GM12864 (cell line): ENCODE results near the gene RPL35.
A peak's percentile ranks its signal among the peaks of the same experiment; 100 is the strongest.

ENCODE experiments used
- DNase-seq: peaks from one replicate; pipeline ENCODE4 v3.0.0-alpha.2; 2011; ENCODE audit warnings: low read depth
- H3K4me3 ChIP-seq: 2 replicates; pipeline ENCODE4 v1.5.1; 2011; ENCODE audit warnings: mild to moderate bottlenecking, low read depth, low read length, control low read depth
- CTCF ChIP-seq: IDR thresholded peaks from 2 replicates; pipeline ENCODE4 v1.5.1; 2011; ENCODE audit warnings: low read depth, mild to moderate bottlenecking, moderate library complexity, low read length, control low read depth, inconsistent platforms; ENCODE audit errors: missing control alignments

RPL35 gene

GRCh38 chr9:124857533-124858162 is 4.1 kb downstream of the RPL35 start:
- no peak for TF ChIP-seq CTCF
- DNase-seq = no peak
- H3K4me3 ChIP-seq = no peak overlapping the region

GRCh38 chr9:124855944-124856765 is 5.6 kb downstream of the RPL35 start:
- no peak overlapping the region for H3K4me3 ChIP-seq
- peak; percentile 35 for TF ChIP-seq CTCF
- no peak for DNase-seq

GRCh38 chr9:124855566-124855943 is 6.2 kb downstream of the RPL35 start:
- H3K4me3 ChIP-seq = no peak overlapping the region
- no peak for TF ChIP-seq CTCF
- no peak for DNase-seq

- no peak for DNase-seq
- no peak for TF ChIP-seq CTCF
- no peak overlapping the region for H3K4me3 ChIP-seq
Measured at GRCh38 chr9:124854822-124855221, 6.9 kb downstream of the RPL35 start.

- no peak overlapping the region for H3K4me3 ChIP-seq
- no peak for TF ChIP-seq CTCF
- no peak for DNase-seq
Measured at GRCh38 chr9:124854161-124854560, 7.6 kb downstream of the RPL35 start.

- H3K4me3 ChIP-seq = peak overlapping the region; percentile 55
- DNase-seq = no peak
- no peak for TF ChIP-seq CTCF
Measured at GRCh38 chr9:124853605-124854143, 8.1 kb downstream of the RPL35 start.
